ENCODE results near the gene RFFL.

RFFL gene

DNA sequence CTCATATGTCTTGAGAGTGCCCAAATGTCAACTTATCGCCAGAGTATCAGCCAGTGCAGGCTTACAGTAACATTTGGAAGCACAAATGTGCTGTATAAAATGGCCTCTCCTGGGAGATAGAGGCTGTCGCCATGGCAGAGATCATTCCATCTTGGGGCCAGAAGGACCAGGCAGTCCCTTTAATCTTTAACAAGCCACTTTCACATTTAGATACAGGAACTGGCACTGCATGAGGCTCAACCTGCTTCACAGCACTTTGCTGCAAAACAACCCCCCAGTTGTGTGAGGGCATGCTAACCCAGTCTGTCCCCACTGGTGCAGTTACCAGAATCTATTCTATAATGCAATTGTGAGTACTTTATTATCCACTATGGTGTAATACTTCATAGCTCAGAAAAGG, 4.7 kb upstream of the RFFL start:
- DNase-seq (ENCODE audit: low spot score in 2 of 2): no peak
- Mint-ChIP-seq H3K9me3 (no peaks in the 10 kb centered on the region), H3K27ac (no peak overlapping the region), H3K4me1 (peaks cover 63% of the 10 kb centered on the region), H3K4me3 (peak overlapping the region; percentile 35), H3K36me3 (peaks cover 31% of the 10 kb centered on the region)
- ATAC-seq: no peak

DNA sequence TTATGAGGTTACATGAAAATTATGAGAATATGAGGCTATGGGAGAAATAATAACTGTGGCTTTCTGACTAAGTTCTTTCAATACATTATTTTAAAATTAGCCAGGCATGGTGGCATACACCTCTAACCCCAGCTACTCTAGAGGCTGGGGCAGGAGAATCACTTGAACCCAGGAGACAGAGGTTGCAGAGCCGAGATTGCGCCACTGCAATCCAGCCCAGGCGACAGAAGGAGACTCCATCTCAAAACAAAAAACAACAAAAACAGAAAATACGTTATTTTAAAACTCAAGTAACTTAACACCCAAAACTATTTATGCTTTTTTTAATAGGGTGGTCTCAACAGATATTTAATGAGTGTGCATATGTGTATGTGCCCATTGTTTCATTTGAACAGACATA, 2.4 kb upstream of the RFFL start:
- Mint-ChIP-seq H3K4me3 (no peak overlapping the region), H3K36me3 (peaks cover 37% of the 10 kb centered on the region), H3K27ac (peak overlapping the region; percentile 24), H3K9me3 (no peaks in the 10 kb centered on the region), H3K4me1 (peaks cover 64% of the 10 kb centered on the region)
- DNase-seq (ENCODE audit: low spot score in 2 of 2) (no peak), ATAC-seq (no peak)

DNA sequence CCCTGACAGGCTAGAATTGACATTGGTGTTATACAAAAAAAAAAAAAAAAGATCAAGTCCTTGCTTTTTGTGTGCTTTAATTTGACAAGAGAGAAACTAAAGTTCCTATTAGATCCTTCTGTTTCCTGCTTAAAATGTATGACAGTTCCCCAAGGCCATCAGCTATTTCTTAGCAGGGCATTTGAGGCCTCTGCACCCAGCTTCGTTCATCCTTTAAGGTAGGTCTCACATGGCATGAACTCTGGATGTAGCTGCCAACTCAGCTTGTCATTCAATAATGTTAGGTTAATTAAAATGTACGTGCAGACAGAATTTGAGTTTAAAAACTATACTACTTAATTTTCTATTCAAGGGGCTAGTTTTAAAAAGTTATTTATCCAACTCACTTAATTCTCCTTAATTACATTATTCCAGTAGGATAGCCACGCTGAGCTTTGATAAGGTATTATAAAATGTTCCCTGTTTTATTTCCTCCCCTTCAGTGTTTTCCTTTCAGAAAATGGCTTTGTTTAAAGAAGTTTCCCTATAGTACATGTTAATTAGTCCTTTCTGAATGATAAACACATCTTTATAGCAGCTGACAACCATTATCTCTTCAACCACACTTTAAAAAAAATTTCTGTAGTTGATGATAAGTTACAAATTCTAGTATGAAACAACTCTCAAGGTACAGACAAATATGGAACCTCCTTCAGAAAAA, 1.2 kb upstream of the RFFL start:
- DNase-seq (ENCODE audit: low spot score in 2 of 2) (no peak), ATAC-seq (no peak)
- H3K4me3 Mint-ChIP-seq: peak overlapping the region; percentile 33
- H3K4me1 Mint-ChIP-seq: peaks cover 75% of the 10 kb centered on the region
- peaks cover 35% of the 10 kb centered on the region for H3K36me3 Mint-ChIP-seq
- H3K9me3 Mint-ChIP-seq: no peaks in the 10 kb centered on the region
- peak overlapping the region; percentile 87 for H3K27ac Mint-ChIP-seq

DNA sequence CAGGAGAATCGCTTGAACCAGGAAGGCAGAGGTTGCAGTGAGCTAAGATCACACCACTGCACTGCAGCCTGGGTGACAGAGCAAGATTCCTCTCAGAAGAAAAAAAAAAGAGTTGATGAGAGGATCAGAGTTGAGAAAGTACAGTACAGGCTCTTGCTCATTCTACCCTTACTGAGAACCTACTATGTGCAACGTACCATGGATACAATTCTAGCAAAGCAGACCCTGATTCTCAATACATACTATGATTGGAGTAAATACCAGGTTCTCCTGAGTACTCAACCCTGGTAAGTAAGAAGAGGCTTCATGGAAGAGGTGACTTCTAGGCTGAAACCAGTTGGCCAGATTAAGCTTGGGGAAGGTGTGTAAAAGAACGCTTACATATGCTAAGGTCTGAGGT, 1.2 kb downstream of the RFFL start:
- DNase-seq (ENCODE audit: low spot score in 2 of 2): no peak
- peak overlapping the region; percentile 87 for H3K27ac Mint-ChIP-seq
- peak overlapping the region; percentile 33 for H3K4me3 Mint-ChIP-seq
- ATAC-seq: no peak
- H3K4me1 Mint-ChIP-seq: peaks cover 69% of the 10 kb centered on the region
- H3K36me3 Mint-ChIP-seq: peaks cover 43% of the 10 kb centered on the region
- no peaks in the 10 kb centered on the region for H3K9me3 Mint-ChIP-seq

DNA sequence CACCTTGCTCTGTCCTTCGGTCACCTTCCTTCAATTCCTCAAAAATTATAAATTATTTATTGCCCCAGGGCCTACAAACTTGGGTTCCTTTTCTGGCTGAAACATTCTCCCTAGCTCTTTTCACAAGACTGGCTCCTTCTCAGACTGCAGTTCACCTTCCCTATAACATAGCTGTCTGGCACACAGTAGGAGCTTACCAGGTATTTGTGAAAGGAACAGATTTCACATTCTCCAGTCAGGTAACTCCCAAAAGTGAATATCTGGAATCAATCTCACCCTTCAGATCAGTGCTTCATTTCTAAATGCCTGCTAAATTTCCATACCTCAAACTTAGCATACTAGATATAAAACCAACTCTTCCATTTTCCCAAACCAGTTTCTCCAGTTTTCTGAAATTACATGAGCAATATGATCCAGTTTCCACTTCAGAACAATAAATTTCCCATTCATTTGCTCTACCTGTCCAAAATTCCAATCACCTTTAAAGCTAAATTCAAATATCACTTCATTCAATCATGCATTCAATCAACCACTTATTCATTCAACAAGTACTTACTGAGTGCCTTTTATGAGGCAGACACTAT, 6.1 kb downstream of the RFFL start:
- ATAC-seq (no peak), DNase-seq (ENCODE audit: low spot score in 2 of 2) (no peak)
- H3K27ac Mint-ChIP-seq: peak overlapping the region; percentile 15
- H3K9me3 Mint-ChIP-seq: no peaks in the 10 kb centered on the region
- H3K36me3 Mint-ChIP-seq: peaks cover 25% of the 10 kb centered on the region
- peaks cover 63% of the 10 kb centered on the region for H3K4me1 Mint-ChIP-seq
- H3K4me3 Mint-ChIP-seq: no peak overlapping the region

DNA sequence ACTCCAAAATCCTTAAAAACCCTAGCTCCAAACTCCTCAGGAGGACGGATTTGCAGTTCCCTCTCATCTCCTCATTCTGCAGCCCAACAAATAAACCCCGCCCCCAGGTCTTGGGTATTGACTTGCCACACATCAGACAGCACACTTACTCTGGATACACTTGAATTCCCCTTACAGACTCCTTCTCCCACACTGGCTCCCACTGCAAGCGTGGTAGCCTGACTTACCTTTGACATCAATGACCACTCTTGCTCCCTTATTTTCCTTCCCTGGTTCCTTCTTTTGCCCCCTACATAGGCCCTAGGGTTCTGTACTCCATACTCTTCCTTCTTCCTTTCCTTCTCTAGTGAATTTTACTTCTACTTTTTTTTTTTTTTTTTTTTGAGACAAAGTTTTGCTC, 7.5 kb downstream of the RFFL start:
- peaks cover 17% of the 10 kb centered on the region for H3K36me3 Mint-ChIP-seq
- H3K4me1 Mint-ChIP-seq: peaks cover 70% of the 10 kb centered on the region
- H3K9me3 Mint-ChIP-seq: no peaks in the 10 kb centered on the region
- peak overlapping the region; percentile 71 for H3K27ac Mint-ChIP-seq
- ATAC-seq: no peak
- no peak overlapping the region for H3K4me3 Mint-ChIP-seq
- DNase-seq (ENCODE audit: low spot score in 2 of 2): no peak

DNA sequence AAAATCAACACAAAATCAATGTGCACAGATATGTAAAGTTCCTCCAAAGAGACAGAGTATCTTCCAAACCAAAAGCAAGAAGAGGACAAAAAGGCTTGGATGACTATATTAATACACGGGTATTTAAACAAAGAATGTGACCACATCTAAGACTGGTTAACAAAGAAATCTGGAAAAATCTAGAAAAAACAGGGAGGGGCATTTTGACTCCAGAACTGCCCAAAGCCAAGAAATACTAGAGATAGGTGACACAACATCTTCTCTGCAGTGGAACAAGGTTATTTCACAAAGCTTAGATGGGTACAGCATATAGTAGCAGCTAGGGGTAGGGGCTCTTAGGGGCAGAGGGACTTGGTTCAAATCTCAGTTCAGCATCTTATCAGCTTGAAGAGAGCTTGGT, 10.3 kb downstream of the RFFL start:
- no peaks in the 10 kb centered on the region for H3K36me3 Mint-ChIP-seq
- H3K27ac Mint-ChIP-seq: peak overlapping the region; percentile 46
- H3K9me3 Mint-ChIP-seq: no peaks in the 10 kb centered on the region
- peaks cover 67% of the 10 kb centered on the region for H3K4me1 Mint-ChIP-seq
- no peak overlapping the region for H3K4me3 Mint-ChIP-seq
- DNase-seq (ENCODE audit: low spot score in 2 of 2) (no peak), ATAC-seq (no peak)

DNA sequence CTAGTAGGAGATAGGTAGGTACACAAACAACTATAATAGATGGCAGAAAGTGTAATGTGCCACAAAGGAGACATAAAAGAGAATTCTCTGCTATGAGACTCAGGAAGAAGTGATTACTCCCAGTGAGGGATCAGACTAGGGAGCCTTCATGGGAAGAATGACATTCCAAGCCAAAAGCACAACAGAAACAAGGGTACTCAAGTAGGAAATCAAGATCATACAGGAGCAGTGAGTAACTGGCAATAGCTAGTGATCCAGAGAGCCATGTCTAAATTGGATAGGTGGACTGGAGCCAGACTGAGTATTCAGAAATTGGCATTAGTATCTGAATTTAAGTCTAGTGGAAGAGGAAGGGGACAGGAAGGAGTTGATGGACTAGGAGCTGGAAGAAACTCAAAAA, 10.7 kb downstream of the RFFL start:
- H3K4me1 Mint-ChIP-seq: peaks cover 63% of the 10 kb centered on the region
- H3K9me3 Mint-ChIP-seq: no peaks in the 10 kb centered on the region
- ATAC-seq: no peak
- H3K27ac Mint-ChIP-seq: peak overlapping the region; percentile 46
- H3K4me3 Mint-ChIP-seq: peak overlapping the region; percentile 62
- no peaks in the 10 kb centered on the region for H3K36me3 Mint-ChIP-seq
- no peak for DNase-seq (ENCODE audit: low spot score in 2 of 2)

DNA sequence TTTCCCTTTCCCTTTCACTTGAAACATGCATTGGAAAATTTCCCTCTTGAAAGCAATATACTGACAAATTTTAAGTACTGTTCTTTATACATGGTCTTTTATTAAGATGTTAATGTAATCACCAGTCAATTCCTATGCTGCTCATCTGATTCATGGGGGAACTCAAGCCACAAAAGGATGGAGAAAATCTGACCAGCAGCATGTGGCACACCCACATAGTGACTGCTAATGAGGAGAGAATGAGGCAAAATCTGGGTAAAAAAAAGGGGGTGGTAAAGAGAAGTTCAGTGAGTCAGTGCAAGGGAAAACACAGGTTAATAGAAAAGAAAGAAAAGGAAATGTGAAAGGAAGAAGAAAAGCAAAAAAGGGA, 11.3 kb downstream of the RFFL start:
- peak overlapping the region; percentile 46 for H3K27ac Mint-ChIP-seq
- H3K4me3 Mint-ChIP-seq: peak overlapping the region; percentile 62
- peak; percentile 45 for ATAC-seq
- DNase-seq (ENCODE audit: low spot score in 2 of 2): no peak
- H3K4me1 Mint-ChIP-seq: peaks cover 59% of the 10 kb centered on the region
- H3K9me3 Mint-ChIP-seq: no peaks in the 10 kb centered on the region
- H3K36me3 Mint-ChIP-seq: no peaks in the 10 kb centered on the region

DNA sequence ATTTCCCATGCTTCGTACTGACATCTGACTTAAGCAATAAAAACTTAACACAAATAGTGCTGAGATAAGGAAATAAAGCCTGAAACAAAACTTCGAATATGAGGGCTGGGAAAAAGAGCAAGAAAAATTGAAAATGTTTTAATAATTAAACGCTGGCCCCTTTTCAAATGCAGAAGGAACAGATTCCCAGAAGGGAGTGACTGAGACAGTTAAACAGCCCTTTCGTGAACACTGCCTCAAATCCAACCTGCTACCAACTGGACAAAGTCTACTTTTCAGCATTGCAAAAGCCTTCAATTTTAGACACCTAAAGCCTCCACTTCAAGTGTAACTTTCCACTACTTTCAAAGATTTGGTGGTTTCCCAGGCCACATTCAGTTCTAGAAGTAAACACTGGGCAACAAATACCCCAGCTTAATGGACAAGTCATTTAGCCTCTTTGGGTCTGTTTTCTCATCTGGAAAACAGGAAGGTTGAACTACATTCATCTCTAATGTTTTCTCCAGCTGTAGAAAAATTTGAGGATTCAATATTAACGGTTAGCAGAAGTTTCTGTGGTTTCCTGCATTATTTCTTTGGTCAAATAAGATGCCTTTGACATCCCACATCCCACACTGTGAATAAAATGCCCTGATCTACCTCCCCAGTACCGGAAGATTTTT, 11.8 kb downstream of the RFFL start:
- no peaks in the 10 kb centered on the region for H3K9me3 Mint-ChIP-seq
- H3K4me3 Mint-ChIP-seq: peak overlapping the region; percentile 62
- DNase-seq (ENCODE audit: low spot score in 2 of 2) (no peak), ATAC-seq (peak; percentile 47)
- peaks cover 63% of the 10 kb centered on the region for H3K4me1 Mint-ChIP-seq
- peak overlapping the region; percentile 46 for H3K27ac Mint-ChIP-seq
- H3K36me3 Mint-ChIP-seq: no peaks in the 10 kb centered on the region

DNA sequence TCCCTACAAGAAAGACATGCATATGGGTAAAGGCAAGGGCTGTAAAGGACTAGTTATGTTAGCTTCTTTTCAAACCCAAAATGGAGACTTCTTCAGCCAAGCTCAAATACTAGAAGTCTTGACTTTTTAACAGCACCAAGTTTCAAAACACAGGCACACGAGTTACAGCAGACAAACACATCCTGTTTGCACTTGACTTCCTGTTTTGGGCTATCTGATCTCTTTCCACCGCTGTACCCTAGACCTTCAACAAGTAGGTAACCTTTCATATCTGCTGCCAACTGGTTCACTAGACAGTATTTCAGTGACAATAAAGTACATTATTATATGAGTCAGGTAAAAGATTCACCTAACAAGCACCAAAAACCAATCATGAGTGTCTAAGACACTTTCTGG, 12.3 kb downstream of the RFFL start:
- Mint-ChIP-seq H3K27ac (peak overlapping the region; percentile 46), H3K9me3 (no peaks in the 10 kb centered on the region), H3K4me1 (peaks cover 61% of the 10 kb centered on the region), H3K36me3 (no peaks in the 10 kb centered on the region), H3K4me3 (peak overlapping the region; percentile 62)
- no peak for DNase-seq (ENCODE audit: low spot score in 2 of 2)
- peak; percentile 58 for ATAC-seq

DNA sequence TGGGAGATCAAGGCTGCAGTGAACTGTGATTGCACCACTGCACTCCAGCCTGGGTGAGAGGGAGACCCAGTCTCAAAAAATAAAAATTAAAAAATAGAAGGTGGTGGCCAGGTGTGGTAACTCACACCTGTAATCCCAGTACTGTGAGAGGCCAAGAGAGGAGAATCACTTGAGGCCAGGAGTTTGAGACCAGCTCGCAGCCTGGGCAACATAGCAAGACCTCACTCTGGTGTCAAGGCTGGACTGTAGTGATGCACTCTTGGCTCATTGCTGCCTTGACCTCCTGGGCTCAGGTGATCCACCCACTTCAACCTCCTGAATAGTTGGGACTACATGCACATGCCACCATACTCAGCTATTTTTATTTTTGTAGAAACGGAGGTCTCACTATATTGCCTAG, 13.3 kb downstream of the RFFL start:
- Mint-ChIP-seq H3K4me3 (no peak overlapping the region), H3K27ac (peak overlapping the region; percentile 74), H3K36me3 (peaks cover 5% of the 10 kb centered on the region), H3K4me1 (peaks cover 62% of the 10 kb centered on the region), H3K9me3 (no peaks in the 10 kb centered on the region)
- ATAC-seq (no peak), DNase-seq (ENCODE audit: low spot score in 2 of 2) (no peak)

DNA sequence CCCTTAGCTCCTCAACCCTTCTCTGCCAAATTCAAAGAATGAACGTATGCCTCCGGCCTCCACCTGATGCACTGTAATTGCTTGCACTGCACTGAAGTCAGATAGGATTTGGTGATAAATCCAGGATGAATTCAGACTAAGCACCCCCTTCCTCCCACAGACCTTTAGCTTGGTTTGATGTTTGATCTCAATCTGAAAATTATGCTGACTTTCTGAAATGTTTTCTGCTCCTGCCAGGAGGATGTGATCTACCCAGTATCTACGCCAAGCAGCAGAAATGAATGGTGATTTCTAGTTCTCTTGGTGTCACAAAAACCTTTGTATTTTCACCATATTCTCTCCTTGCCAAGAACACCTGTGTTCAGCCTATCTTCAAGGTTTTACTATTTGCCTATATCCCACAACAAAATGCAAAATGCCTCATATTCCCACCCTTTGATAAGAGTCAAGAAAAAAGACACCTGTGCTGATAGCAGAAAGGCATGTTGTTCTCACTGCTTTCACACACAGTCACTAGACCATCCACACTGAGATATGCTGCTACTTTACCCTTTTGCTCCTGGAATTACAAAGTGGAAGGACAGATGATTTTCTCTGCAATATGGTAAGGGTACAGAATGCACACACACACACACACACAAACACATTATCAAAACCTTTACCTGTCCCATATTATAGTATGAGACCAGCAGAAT, 14.7 kb downstream of the RFFL start:
- peak overlapping the region; percentile 15 for H3K4me3 Mint-ChIP-seq
- no peaks in the 10 kb centered on the region for H3K9me3 Mint-ChIP-seq
- H3K27ac Mint-ChIP-seq: peak overlapping the region; percentile 74
- no peak for ATAC-seq
- no peak for DNase-seq (ENCODE audit: low spot score in 2 of 2)
- peaks cover 12% of the 10 kb centered on the region for H3K36me3 Mint-ChIP-seq
- H3K4me1 Mint-ChIP-seq: peaks cover 66% of the 10 kb centered on the region

DNA sequence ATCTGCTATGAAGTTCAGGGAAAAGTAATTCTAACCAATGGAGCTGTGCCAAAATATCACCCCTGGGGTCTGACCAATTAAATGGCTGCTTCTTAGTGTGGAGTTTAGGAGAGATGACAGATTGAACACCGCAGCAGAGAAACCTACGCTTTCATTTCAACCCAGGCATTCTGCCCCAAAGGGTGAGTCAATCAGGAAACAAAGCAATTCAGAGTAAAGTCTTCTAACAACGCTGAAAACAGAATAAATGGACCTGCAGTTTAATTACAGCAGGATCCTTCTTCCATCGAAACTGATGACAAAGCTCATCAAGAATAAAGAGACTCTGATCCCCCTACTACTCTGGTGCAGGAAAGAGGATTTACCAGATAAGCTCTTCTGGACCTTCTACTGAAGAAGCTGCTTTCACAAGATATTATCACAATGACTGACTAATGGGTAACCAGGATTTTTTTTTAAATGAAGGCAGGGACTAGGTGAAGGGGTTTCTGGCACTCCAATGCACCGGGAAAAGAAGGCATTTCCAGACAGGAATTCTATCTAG, 16.7 kb downstream of the RFFL start:
- Mint-ChIP-seq H3K36me3 (peaks cover 12% of the 10 kb centered on the region), H3K9me3 (no peaks in the 10 kb centered on the region), H3K4me3 (peak overlapping the region; percentile 52), H3K4me1 (peaks cover 62% of the 10 kb centered on the region), H3K27ac (peak overlapping the region; percentile 87)
- DNase-seq (ENCODE audit: low spot score in 2 of 2) (peak; percentile 39 to 78), ATAC-seq (peak; percentile 98)

DNA sequence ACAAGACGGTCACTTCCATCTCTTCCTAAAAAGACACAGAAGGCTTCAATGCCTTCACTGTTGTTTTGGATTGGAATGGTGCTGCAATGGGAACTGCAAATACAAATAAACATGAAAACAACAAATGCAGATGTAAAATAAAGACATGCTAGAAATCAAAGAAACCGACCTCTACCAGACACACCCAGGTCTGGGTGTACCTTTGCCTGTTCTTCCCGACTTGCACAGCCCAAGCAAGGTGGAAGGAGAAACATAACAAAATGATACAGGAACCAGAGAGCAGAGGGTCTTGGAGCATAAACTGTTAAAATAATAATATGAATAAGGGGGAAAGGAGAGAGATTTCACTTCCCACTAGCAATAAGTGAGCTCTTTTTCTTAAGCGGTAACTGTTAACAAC, 17.3 kb downstream of the RFFL start:
- peak overlapping the region; percentile 52 for H3K4me3 Mint-ChIP-seq
- H3K4me1 Mint-ChIP-seq: peaks cover 59% of the 10 kb centered on the region
- H3K9me3 Mint-ChIP-seq: no peaks in the 10 kb centered on the region
- H3K27ac Mint-ChIP-seq: peak overlapping the region; percentile 87
- ATAC-seq (no peak), DNase-seq (ENCODE audit: low spot score in 2 of 2) (no peak)
- peaks cover 12% of the 10 kb centered on the region for H3K36me3 Mint-ChIP-seq
